D721Med (cell line): ENCODE results near the gene FAM120A.

Experiments used
- DNase-seq: peaks from one replicate; pipeline ENCODE4 v3.0.0; 2011; ENCODE audit warnings: low spot score; ENCODE audit not compliant: insufficient read length
- FAIRE-seq: peaks from 2 replicates; lab custom pipeline; 2011; peaks lifted over from hg19 to GRCh38; lab: Jason Lieb, UNC
- TF ChIP-seq, protein P1 (sequence below): IDR thresholded peaks from 2 replicates; pipeline ENCODE4 v1.5.1; 2012; ENCODE audit warnings: mild to moderate bottlenecking, control low read depth; ENCODE audit not compliant: insufficient read depth; ENCODE audit errors: missing control alignments

Gene FAM120A

GRCh38 chr9:93577975-93578682 lies 126.6 kb downstream of the FAM120A start:
- no peak for FAIRE-seq
- TF ChIP-seq, protein P1, sequence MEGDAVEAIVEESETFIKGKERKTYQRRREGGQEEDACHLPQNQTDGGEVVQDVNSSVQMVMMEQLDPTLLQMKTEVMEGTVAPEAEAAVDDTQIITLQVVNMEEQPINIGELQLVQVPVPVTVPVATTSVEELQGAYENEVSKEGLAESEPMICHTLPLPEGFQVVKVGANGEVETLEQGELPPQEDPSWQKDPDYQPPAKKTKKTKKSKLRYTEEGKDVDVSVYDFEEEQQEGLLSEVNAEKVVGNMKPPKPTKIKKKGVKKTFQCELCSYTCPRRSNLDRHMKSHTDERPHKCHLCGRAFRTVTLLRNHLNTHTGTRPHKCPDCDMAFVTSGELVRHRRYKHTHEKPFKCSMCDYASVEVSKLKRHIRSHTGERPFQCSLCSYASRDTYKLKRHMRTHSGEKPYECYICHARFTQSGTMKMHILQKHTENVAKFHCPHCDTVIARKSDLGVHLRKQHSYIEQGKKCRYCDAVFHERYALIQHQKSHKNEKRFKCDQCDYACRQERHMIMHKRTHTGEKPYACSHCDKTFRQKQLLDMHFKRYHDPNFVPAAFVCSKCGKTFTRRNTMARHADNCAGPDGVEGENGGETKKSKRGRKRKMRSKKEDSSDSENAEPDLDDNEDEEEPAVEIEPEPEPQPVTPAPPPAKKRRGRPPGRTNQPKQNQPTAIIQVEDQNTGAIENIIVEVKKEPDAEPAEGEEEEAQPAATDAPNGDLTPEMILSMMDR: no peak
- no peak for DNase-seq

DNA sequence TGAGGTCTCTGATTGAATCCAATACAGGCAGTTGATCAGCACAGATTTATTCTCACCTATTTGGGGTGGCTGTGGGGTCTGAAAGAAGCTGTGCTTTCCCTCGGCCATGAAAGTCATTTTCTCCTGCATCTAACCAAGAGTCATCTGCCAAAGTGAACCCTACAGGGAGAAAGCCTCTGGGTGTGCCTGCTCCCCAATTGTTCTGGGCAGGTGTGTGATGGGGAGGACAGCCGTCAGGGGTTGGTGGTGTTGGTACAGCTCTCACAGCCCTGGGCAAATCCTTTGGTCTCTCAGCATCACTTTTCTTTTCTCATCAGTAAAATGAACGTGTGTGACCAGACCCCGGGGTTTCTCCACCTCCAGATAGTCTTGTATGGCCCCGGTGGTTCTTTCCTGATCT lies 127.4 kb downstream of the FAM120A start:
- FAIRE-seq (no peak), DNase-seq (no peak)
- TF ChIP-seq, protein P1: no peak

DNA sequence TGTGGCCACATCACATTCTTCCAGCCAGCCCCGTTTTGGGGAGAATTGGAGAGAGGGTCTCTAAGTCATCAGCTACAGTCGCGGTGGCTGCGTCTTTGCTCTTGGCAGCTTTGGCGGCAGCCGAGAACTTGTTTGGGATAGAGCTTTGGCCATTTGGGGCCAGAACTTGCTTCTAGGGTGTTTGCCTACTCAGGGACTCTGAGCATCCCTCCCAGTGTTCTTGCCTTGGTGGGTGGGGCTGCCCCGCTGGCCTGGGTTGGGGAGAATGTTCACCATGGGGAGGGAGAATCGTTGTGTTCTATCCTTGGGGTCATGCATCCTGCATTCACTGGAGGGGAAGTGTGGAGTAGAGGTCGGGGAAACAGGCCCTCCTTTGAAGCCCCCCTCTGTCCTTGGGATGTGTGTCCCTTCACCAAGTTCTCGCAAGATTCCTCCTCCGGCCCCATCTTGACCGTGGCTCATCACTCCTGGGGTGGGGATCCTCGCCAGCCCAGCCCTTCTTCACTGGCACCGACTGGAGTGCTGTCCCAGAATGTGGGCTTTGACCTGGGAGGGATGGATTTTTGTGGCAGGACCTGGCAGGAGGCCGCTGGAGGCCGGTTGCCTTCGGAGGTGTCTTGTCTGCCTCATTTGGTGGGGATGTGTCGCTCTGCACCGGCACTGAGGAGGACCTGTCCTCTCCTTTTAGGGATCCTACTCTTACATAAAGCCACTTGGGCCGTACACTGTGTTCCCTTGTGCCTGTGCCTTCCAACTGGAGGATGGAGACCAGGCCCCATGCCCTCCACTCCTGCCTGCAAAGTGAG lies 128.4 kb downstream of the FAM120A start:
- TF ChIP-seq, protein P1: no peak
- no peak for FAIRE-seq
- DNase-seq: no peak

- DNase-seq (no peak), FAIRE-seq (no peak)
- TF ChIP-seq, protein P1: no peak
Observed at GRCh38 chr9:93580654-93581380, 129.3 kb downstream of the FAM120A start.

DNA sequence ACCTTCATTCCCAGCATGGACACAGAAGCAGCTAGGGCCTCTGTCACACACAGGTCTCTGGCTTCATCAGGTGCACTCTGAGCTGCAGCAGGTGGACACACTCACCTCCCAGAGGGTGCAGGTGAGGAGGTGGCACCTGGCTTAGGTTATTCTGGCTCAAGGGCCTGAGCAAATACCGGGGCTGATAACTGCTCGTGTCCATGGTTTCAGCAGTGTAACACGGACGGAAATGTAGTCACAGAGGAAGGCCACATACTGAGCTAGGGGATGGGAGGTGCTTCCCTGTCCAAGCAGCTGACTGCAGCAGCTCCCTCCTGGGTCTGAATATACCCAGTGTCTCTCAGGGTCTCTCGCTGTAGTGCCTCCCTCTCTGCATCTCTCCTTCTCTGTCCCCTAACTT lies 130.6 kb downstream of the FAM120A start:
- TF ChIP-seq, protein P1: no peak
- FAIRE-seq (no peak), DNase-seq (no peak)

GRCh38 chr9:93582550-93582949 lies 131.1 kb downstream of the FAM120A start:
- DNase-seq: no peak
- TF ChIP-seq, protein P1: no peak
- FAIRE-seq: no peak
